Ishikawa (cell line): ENCODE results near the gene PDS5B.

Experiments used
- CEBPB ChIP-seq: IDR thresholded peaks from 2 replicates; pipeline ENCODE4 v1.6.1; 2012
- CREB1 ChIP-seq: IDR thresholded peaks from 2 replicates; pipeline ENCODE4 v1.6.1; 2012; ENCODE audit warnings: low read depth
- EGR1 ChIP-seq: IDR thresholded peaks from 2 replicates; pipeline ENCODE4 v1.6.1; 2012
- EP300 ChIP-seq: IDR thresholded peaks from 2 replicates; pipeline ENCODE4 v1.6.1; 2012; ENCODE audit warnings: borderline replicate concordance
- FOXM1 ChIP-seq: IDR thresholded peaks from 2 replicates; pipeline ENCODE4 v1.6.1; 2012; ENCODE audit warnings: low read depth, borderline replicate concordance
- NFIC ChIP-seq: IDR thresholded peaks from 2 replicates; pipeline ENCODE4 v1.6.1; 2012
- RAD21 ChIP-seq: IDR thresholded peaks from 2 replicates; pipeline ENCODE4 v1.6.1; 2012; ENCODE audit warnings: low read depth
- TAF1 ChIP-seq: IDR thresholded peaks from 2 replicates; pipeline ENCODE4 v1.6.1; 2012; ENCODE audit warnings: low read depth, mild to moderate bottlenecking
- TCF12 ChIP-seq: IDR thresholded peaks from 2 replicates; pipeline ENCODE4 v1.6.1; 2012; ENCODE audit warnings: low read depth
- TEAD4 ChIP-seq: IDR thresholded peaks from 2 replicates; pipeline ENCODE4 v1.6.1; 2012
- YY1 ChIP-seq: IDR thresholded peaks from 2 replicates; pipeline ENCODE4 v1.6.1; 2012; ENCODE audit warnings: low read depth
- ZBTB7A ChIP-seq: IDR thresholded peaks from 2 replicates; pipeline ENCODE4 v1.6.1; 2012; ENCODE audit warnings: low read depth
- TF ChIP-seq, protein P1 (sequence below): IDR thresholded peaks from 2 replicates; pipeline ENCODE4 v1.6.1; 2012
- TF ChIP-seq, protein P2 (sequence below): IDR thresholded peaks from 2 replicates; pipeline ENCODE4 v1.6.1; 2012
- TF ChIP-seq, protein P3 (sequence below): IDR thresholded peaks from 2 replicates; pipeline ENCODE4 v1.6.1; 2012; ENCODE audit warnings: low read depth, mild to moderate bottlenecking

The PDS5B gene

DNA sequence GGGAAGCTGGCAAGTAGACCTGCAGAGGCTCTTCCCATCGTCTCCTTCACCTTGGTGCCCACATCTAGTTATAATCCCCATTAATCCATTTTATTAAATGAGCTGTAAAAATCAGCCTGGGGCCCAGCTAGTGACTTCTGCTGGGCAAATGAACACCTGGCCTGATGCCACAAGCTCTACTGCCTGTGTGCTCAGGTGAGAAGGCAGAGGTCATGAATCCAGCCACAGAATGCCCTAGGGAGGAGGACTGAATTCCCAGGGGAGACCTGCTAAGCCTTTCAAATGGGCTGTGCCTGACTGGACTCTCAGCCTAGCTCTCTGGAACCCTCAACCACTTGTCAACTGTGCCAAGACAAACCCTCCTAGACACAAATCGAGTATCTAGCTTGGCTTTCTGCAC, 74.0 kb downstream of the PDS5B start:
- TF ChIP-seq CEBPB (no peak), ZBTB7A (no peak), TAF1 (no peak), YY1 (no peak), EP300 (no peak), TCF12 (no peak)
- TF ChIP-seq, protein P1, sequence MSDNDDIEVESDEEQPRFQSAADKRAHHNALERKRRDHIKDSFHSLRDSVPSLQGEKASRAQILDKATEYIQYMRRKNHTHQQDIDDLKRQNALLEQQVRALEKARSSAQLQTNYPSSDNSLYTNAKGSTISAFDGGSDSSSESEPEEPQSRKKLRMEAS: no peak

DNA sequence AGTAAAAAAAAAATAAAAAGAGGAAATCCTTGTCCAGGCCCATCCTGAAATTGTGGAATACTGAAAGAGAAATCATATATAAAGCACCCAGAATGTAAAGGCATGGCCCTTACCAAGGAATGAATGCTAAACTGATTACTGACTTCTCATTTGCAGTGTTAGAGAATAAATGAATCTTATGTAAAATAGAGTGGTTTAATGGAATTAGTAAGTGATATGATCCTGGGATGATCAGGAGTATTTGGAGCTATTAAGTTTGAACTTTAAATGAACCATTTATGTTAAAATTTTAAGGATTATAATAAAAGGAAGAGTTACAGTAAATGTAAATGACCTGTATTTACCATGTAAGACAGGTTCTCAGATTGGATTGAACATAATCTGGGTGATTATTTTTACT, 75.4 kb downstream of the PDS5B start:
- no peak for TF ChIP-seq NFIC
- no peak for TF ChIP-seq EGR1
- TF ChIP-seq, protein P2, sequence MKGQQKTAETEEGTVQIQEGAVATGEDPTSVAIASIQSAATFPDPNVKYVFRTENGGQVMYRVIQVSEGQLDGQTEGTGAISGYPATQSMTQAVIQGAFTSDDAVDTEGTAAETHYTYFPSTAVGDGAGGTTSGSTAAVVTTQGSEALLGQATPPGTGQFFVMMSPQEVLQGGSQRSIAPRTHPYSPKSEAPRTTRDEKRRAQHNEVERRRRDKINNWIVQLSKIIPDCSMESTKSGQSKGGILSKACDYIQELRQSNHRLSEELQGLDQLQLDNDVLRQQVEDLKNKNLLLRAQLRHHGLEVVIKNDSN: no peak
- no peak for TF ChIP-seq FOXM1

DNA sequence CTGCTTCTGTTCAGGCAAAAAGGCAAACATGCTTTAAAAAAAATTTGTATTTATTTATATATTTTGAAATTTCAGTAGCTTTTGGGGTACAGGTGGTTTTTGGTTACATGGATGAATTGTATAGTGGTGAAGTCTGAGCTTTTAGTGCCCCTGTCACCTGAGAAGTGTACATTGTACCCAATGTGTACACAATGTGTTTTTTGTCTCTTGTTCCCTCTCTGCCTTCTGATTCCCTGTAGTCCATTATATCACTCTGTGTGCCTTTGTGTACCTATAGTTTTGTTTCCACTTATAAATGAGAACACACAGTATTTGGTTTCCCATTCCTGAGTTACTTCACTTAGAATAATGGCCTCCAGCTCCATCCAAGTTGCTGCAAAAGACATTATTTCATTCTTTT, 77.4 kb downstream of the PDS5B start:
- TF ChIP-seq EP300 (no peak), YY1 (no peak), NFIC (no peak), RAD21 (no peak), CEBPB (no peak), TEAD4 (no peak), EGR1 (no peak), TAF1 (no peak), FOXM1 (no peak), CREB1 (no peak), ZBTB7A (no peak)

DNA sequence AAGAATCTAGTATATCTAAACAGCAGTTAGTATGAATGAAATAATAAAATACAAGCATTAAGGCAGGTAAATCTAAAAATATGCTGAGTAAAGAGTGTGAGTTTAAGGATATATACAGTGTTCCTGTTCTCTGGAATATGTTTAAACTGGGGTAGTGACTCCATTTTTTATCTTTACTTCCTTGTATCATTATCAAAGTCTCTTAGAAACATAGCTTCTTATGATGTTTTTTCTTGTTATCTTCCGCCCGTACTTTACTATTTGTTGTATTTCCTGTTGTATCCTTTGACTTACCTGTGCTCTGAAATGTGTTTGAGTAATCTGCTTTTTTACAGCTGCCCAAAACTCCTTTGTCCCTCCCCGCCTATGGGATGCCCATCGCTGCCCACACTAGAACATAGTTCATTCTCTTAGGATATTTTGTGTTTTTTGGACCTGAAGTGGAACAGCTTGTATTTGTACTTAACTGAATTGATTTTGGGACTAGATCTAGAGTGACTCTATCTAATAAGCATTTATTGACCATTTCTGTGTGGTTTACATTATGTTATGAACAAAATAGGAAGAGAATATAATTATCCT, 80.8 kb downstream of the PDS5B start:
- TF ChIP-seq EP300: no peak
- TF ChIP-seq CEBPB: no peak
- TF ChIP-seq ZBTB7A: no peak
- TF ChIP-seq, protein P1: no peak
- TF ChIP-seq RAD21: no peak
- TF ChIP-seq TAF1: no peak

DNA sequence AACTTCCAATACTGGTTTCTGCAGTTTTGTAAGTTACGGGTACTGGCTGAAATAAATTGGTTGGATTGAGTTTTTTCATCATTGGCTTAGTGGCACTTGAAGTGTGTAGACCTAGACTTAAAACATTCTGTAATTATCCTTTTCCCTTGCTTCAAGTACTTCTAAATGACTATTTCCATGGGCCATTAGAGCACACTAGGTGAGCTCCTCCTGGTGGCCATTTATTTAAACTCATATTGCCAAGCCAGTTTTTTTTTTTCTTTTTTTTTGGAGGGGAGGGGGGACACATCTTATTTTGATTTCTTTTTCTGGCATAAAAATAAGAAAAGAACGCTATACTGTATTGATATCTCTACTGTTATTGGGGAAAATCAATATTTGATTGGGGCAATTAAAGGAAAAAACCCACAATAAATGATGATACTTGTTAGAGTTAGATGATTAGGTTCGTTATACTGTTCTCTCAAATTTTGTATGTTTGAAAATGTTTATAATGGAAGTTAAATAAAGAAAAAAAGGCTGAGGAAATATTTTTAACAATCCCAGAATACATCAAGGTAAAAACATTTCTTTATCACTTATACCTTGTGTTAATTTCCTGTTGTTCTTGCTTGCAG, 82.9 kb downstream of the PDS5B start:
- TF ChIP-seq ZBTB7A (no peak), TAF1 (no peak), RAD21 (peak; percentile 49), EP300 (no peak), TEAD4 (no peak)
- TF ChIP-seq, protein P1: no peak

DNA sequence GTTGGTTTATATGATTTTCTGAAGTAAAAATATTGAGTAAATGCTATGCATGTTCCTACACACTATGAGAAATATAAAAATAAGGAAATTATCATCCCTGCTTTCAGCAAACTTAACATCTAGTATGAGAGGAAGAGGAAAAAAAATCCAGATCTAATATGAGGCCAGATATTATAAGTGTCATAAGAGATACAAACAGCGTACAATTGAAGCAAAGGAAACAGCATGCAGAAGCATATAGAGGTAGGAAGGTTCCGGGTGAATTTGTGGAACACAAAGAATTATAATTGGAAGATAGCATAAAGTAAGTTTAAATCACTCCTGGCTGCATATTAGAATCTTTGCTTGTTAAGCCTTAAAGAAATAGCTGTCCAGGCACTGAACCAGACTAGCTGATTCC, 88.3 kb downstream of the PDS5B start:
- TF ChIP-seq EP300: no peak
- TF ChIP-seq CREB1: no peak
- TF ChIP-seq, protein P3, sequence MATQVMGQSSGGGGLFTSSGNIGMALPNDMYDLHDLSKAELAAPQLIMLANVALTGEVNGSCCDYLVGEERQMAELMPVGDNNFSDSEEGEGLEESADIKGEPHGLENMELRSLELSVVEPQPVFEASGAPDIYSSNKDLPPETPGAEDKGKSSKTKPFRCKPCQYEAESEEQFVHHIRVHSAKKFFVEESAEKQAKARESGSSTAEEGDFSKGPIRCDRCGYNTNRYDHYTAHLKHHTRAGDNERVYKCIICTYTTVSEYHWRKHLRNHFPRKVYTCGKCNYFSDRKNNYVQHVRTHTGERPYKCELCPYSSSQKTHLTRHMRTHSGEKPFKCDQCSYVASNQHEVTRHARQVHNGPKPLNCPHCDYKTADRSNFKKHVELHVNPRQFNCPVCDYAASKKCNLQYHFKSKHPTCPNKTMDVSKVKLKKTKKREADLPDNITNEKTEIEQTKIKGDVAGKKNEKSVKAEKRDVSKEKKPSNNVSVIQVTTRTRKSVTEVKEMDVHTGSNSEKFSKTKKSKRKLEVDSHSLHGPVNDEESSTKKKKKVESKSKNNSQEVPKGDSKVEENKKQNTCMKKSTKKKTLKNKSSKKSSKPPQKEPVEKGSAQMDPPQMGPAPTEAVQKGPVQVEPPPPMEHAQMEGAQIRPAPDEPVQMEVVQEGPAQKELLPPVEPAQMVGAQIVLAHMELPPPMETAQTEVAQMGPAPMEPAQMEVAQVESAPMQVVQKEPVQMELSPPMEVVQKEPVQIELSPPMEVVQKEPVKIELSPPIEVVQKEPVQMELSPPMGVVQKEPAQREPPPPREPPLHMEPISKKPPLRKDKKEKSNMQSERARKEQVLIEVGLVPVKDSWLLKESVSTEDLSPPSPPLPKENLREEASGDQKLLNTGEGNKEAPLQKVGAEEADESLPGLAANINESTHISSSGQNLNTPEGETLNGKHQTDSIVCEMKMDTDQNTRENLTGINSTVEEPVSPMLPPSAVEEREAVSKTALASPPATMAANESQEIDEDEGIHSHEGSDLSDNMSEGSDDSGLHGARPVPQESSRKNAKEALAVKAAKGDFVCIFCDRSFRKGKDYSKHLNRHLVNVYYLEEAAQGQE: no peak
- no peak for TF ChIP-seq ZBTB7A
- no peak for TF ChIP-seq TCF12
- TF ChIP-seq CEBPB: no peak
- TF ChIP-seq, protein P1: no peak
- TF ChIP-seq, protein P2: no peak
- TF ChIP-seq RAD21: no peak
- TF ChIP-seq TEAD4: no peak
- TF ChIP-seq EGR1: no peak
- TF ChIP-seq TAF1: no peak
- no peak for TF ChIP-seq YY1
- TF ChIP-seq FOXM1: no peak
- TF ChIP-seq NFIC: no peak

DNA sequence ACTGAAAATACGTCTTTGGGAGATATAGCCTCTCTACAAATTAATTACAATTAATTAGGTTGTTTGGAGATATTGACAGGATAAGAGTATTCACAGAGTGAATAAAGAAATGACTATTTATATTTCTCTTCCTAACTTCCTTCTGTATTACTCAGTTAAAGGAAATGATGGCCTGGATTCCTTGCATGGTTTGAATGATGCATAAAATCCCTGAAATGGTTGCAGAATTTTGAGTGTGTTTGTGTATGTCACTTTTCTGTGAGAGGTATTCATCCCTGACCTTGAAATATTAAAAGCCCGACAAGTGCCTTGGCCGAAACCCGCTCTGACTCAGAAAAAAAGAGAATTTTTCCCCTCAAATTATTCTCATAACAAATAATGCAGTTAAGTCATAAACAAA, 90.0 kb downstream of the PDS5B start:
- TF ChIP-seq EGR1 (no peak), ZBTB7A (no peak), NFIC (no peak), CEBPB (no peak), RAD21 (no peak), TCF12 (no peak), YY1 (no peak)
- TF ChIP-seq, protein P3: no peak
